Transverse colon (tissue), 3 donors: ENCODE measurements around the gene MAPK14.

Source experiments
- CTCF ChIP-seq, 5 experiments: fragments of 200-600 bp in 3 of 5; fragments of 450-650 bp in 2 of 5; sonication (generic) in 3 of 5; IDR thresholded peaks; 1 replicate in 2 of 5; 2 replicates in 3 of 5; pipeline ENCODE4 v1.5.1; 2016 to 2017; ENCODE audit warnings: antibody characterized with exemption in 5 of 5, inconsistent platforms in 3 of 5, mild to moderate bottlenecking in 2 of 5, moderate library complexity in 1 of 5
- POLR2A ChIP-seq: fragments of 450-650 bp; IDR thresholded peaks from one replicate; pipeline ENCODE4 v1.6.1; 2016; ENCODE audit warnings: antibody characterized with exemption, mild to moderate bottlenecking, moderate library complexity

- no peak for TF ChIP-seq CTCF (IDR thresholded peaks at IDR 0.05)
- no peak for TF ChIP-seq POLR2A
Measured at GRCh38 chr6:36079601-36080000, 52.0 kb downstream of the MAPK14 start.
